SKM-1 treated with dmso at 0.1 percent for 144 hours (cell line): ENCODE data around the gene TOGARAM2.
"Not testable (repeated sequence)": the region's sequence is repeated elsewhere in the genome, so short reads cannot be mapped to it uniquely, and the experiment has no call there.

ENCODE experiments used
- DNase-seq: peaks from one replicate; lab custom pipeline; 2025; ENCODE audit not compliant: unreplicated experiment; lab: John Stamatoyannopoulos, UW

The TOGARAM2 gene

DNA sequence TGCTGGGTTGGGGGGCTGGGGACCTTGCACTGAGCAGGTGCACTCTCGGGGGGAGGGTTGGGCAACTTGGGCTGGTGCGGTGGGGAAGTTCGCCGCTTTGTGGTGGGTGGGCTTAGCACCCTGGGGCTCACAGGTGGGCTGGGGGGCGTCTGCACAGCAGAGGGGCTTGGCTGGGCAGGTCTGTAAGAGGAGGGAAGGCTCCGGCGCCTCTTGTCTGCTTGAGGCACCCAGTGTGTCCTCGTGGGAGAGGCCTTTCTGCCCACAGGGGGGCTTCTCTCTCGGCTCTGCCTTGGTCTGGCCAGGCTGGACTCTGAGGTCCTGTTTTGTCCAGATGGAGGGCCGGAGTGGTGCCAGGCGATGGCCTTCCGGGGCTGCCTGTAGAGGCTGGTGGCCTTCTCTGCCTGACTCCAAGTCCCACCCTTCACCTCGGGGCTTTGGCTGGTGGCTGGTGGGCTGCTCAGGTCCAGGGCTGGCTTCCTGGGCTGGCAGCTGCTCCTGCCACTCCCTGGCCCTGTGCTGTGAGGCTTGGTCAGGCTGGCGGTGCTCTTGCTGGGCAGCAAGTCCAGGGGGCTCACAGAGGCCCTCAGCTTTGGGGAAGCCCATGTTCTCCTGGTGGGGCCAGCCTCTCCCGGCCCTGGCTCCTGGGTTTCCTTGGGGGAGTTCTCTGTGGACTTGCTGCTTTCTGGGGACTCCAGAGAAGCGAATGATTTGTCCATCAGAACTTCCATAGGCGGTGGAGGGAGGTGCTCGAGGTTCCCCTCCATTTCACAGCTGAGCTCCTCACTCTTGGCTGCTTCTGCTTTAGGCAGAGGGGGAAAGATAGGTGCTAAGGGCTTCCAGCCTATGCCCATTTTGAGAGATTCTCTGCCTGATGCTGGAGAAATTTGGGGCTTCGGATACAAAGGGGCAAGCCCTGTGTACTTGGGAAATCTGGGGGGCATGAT is 90.2 kb downstream of the TOGARAM2 start:
- no peak for DNase-seq

DNA sequence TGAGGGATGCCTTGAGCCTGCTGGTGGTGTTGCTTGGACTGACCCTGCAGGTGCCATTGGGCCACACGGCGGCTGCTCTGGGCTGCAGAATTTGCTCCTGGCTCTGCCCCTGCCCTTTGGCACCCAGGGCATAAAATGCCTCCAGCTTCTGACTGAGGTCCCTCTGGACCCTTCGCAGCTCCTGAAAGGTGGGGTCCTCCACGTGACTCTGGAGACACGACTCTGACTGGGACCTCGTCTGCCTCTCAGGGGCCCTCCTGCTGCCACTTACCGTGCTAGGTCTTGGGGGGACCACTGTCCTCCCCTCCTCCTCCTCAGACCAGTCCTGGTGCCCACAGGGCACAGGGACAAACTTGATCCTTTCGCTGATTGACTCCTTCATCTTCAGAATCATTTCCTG is 91.2 kb downstream of the TOGARAM2 start:
- DNase-seq: no peak

DNA sequence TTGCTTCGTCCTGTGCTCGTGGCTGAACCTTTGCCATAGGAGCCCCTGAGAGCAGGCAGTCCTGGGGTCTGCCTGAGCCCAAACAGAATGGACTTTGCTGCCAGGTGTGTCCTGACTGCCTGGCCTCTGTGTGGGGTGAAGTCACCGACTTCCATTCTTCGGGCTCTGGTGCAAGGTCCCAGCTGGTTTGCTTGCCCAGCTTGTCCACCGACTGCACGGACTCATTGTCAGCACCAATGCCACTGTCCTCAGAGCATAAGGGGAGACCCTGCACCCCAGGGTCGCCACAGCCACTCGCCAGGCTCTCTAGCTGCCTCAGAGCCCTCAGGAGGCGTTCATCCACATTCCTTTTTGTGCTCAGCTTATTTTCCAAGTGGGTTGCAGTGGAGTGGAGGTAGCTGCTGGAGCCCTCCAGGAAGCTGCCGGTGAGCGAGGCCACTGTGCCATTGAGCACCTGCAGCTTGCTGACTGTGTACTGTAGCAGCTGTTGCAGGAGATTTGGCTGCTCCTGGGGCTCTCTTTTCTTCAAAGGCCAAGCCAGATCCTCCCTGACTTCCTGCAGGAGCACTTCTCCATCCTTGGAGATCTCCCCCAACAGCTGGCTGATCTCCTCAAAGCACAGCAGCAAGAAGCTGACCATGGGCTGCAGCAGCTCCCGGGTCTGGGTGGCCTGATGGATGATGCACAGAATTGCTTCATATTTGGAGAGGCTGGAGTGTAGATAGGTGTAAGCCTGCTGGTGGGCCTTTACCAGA is 92.0 kb downstream of the TOGARAM2 start:
- DNase-seq: no peak

DNA sequence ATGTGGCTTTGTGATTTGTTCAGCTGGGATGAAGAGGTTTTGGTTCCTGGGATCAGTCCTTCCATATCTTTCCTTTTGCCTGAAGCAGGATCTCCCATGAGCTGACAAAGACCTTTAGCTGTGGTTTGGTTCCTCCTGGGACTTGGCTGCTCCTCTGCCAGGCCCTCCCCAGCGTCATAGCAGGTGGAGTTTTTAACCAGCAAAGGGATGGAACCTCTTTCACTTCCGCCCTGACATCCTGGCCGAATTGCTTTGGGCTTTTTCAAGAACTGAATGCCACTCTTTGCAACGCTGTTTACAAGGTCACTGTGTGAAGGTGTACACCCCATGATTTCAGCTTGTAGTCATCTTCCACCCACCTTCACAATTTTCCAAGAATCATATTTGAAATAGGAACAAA is 92.8 kb downstream of the TOGARAM2 start:
- no peak for DNase-seq

DNA sequence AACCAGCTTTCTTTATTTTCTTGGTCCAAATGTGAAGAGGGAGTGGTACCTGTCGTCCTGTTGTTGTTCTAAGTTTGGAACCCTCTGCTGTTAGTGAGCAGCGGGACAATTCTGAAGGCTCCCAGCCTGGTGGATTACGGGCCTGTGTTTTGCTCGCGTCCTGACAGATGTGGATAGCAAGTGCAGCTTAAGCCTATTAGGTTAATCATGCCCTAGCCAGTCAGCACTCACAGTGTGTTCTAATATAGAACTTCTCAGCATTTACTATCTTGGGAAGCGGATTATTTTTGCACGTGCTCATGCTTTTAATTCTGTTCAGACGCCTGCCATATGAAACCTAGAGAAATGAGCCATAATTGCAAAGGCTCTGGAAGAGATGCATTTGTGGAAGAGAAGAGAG is 93.3 kb downstream of the TOGARAM2 start, which contains the start of gene PCARE:
Gene PCARE (minus strand): TSS at position 113 of the 400 bp plus-strand sequence. CDS start 262 bp downstream, outside the sequence.
- no peak for DNase-seq

DNA sequence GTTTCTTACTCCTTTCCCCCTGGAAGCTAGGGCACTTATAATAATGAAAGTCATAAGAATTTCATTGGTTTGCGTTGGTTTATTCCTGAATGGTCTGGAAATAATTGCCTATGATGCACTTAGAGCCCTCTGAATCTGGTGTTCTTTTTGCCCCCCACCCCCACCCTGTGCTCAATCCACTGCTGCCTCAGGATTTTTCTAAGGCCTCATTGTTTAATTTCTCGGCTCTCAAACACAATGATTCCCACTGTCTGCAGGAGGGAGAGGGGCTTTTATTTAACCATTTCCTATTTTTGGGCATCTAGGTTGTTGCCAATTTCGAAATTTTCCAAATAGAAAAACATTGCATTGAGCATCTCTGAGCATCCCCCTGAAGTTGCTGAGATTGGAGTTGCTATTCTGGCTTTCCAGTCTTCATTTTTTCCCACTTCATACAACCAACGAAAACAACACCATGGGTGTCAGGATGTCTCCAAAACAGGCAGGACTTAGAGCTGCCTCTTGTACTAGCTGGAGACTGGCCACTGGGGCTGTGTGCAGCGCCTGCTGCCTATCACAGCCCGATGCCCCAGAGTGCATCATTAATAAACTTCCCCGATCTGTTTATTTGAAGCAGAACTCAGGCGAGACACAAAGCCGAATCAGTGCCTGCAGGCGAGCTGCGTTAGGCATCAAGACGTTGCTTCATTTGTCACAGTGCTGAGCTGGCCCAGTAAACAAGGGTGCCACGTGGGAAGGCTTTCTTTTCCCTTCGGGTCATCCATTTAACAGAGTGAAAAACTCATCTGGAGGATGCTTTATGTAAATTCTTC is 95.0 kb downstream of the TOGARAM2 start:
- no peak for DNase-seq

DNA sequence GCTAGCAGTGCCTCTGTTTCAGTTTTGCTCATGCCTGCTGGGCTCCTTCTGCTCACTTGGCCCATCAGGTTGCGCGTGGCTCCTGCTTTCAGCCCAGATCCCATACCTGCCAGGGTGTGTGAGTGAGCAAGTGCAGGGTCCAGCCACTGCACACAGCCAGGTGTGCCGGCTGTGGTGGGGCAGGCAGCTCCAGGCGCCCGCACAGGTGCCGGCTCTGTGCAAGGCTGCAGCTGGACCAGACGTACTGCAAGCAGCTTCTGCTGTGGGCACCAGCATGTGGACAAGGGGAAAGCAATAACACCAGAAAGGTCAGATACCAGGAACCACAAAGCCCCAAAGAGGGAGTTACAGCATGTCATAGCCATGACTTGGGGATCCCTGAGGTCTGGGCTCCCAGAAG is 98.8 kb downstream of the TOGARAM2 start:
- DNase-seq: no peak

DNA sequence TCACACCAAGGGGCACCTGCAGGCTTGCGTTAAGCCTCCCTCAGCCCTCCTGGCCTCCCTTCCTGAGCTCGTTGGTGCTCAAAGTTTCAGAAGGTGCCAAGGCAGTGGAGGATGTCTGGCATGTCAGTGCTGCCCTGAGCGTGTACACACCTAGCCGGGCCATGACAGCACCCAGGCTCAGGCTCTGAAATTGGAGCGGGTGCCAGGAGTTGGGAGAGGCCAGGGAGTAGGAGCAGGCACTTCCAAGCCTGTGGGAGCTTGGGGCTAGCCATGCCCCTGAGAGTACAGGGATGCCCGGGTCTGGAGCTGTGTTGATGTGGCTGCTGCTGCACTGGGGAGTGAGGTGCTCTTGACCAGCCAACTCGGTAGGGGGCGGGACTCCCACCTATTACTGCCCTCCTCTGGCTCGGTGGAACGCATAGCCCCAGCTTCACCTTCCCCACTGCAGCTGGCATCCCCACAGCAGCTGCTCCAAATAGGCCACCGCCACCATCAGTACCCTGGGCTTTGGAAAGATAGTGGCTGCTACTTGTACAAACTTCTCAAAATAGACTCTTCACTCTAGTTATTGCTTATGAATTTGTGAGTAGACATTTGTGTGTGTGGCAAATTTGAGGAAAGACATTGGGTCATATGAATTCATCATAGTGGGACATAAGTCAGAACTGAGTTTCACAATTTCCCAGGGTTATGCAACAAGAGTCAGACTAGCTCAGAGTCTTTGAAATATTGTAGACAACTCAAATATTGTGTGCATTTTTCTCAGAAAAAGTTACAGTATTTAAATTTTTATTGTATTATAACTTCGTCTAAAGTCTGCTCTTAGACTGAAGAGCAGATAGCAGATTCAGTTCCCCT is 100.0 kb downstream of the TOGARAM2 start:
- DNase-seq: peak; percentile 76

DNA sequence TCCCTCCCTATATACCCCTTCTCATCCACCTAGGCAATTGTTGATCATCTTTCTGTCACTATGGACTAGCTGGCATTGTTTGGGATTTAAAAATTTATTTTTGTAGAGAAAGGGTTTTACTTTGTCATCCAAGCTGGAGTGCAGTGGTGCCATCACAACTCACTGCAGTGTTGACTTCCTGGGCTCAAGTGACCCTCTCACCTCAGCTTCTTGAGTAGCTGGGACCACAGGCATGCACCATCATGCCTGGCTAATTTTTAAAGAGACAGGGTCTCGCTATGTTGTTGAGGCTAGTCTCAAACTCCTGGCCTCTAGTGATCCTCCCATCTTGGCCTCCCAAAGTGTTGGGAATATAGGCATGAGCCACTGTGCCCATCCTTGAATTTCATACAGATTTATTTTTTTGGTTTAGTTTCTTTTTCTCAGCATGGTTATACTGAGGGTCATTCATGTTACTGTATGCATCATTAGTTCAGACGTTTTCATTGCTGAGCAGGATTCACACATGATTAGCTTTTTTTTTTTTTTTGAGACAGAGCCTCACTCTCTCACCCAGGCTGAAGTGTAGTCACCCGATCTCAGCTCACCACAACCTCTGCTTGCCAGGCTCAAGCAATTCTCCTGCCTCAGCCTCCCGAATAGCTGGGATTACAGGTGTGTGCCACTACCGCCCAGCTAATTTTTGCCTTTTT is 101.9 kb downstream of the TOGARAM2 start:
- DNase-seq: no peak

DNA sequence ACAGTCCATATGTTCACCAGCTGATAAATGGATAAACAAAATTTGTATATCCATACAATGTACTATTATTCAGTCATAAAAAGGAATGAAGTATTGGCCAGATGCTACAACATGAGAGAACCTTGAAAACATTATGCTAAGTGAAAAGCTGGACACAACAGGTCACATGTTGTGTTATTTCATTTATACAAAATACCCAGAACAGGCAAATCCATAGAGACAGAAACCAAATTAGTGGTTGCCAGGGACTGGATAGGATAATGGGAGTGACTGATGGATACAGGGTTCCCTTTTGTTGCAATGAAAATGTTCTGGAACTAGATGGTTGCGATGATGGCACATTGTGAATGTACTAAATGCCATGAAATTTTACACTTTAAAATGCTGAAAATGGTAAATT is 103.5 kb downstream of the TOGARAM2 start:
- DNase-seq: no peak

DNA sequence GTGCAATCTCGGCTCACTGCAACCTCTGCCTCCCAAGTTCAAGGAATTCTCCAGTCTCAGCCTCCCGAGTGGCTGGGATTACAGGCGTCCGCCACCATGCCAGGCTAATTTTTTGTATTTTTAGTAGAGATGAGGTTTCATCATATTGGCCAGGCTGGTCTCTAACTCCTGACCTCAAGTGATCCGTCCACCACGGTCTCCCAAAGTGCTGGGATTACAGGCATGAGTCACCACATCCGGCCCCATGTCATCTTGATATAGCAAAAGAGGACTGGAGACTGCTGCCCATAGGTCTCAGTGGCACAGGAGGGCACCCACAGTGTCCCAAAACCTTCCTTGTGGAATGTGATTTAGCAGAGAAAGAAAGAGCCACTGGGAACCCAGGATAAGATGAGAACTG is 109.2 kb downstream of the TOGARAM2 start:
- DNase-seq: not testable (repeated sequence)

DNA sequence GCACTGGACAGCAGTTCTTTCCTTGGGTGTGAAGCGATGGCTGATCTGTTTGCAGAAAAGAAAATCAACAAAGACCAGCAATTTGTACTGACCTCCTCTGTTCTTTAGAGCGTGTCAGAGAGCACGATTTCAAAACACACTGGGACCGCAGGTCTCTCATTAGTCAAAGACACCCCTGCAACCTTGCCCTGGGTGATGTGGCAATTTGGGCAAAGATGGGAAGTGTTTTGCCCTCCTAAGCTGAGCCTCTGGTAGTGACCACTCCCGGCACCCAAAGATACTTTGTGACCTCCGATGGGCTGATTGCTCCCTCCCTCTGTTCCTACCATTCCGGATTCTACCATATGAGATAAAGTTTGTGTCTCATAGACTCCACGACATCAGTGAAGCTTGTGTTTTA is 115.9 kb downstream of the TOGARAM2 start:
- DNase-seq: no peak

DNA sequence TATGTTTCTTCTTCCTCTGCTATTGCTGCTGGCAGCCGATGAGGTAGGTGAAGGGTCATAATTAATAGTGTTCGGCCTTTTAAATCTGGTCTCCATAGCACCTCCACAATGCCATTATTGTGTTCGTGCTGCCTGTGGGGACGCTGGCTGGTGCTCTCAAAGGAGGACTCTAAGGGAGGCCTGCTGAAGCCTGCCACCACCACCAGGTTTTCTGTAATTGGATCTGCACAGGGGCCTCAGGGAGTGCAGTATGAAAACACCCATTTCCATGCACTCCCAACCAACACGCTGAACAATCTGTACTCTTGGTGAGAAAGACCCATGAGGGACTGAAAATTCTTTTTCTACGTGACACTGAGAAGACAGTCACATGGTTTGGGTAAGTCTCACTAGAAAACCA is 116.5 kb downstream of the TOGARAM2 start:
- DNase-seq: no peak

DNA sequence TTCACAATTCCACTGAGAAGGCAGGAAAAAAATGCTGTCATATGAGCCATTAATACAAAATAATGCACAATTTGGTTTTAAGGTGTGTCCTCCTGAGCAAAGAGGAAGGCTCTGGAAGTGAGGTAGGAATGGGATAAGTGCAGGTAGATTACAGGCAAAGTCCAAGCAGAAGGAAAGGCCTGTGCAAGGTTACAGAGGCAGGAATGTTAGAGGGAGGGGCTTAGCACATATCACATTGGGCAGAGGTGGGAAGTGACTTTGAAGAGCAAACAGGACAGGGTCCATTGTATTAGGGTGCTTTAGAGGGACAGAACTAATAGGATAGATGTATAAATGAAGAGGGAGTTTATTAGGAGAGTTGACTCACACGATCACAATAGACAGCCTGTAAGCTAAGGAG is 119.5 kb downstream of the TOGARAM2 start:
- no peak for DNase-seq
